Thoracic aorta (tissue), 2 donors: ENCODE results near the gene AQR. TPM values are rescaled to one million over a fixed set of nuclear protein-coding genes. Genes with fewer than 3 reads are reported as not detected.

Experiments used
- ATAC-seq: fragments of 150-250 bp; one replicate; pipeline ENCODE4 v1.8.0; 2017; ENCODE audit warnings: low read depth; ENCODE audit not compliant: insufficient number of reproducible peaks, low FRiP score
- DNase-seq: peaks from one replicate; pipeline ENCODE4 v3.0.0-alpha.2; 2020; ENCODE audit warnings: low spot score
- H3K27ac ChIP-seq, 2 donors: fragments of 200-600 bp; sonication (generic); 1 replicate in 1 of 2; 2 replicates in 1 of 2; pipeline ENCODE4 v1.5.1; 2016; ENCODE audit warnings: mild to moderate bottlenecking in 2 of 2, moderate library complexity in 2 of 2
- H3K27me3 ChIP-seq: fragments of 200-600 bp; sonication (generic); replicated peaks from 2 replicates; pipeline ENCODE4 v1.6.0; 2016; ENCODE audit warnings: mild to moderate bottlenecking; ENCODE audit not compliant: insufficient read depth
- H3K36me3 ChIP-seq: fragments of 200-600 bp; sonication (generic); one replicate; pipeline ENCODE4 v1.5.1; 2016
- H3K4me1 ChIP-seq, 2 donors: fragments of 200-600 bp; sonication (generic); 1 replicate in 1 of 2; 2 replicates in 1 of 2; pipeline versions ENCODE4 v1.5.1 to v1.6.0; 2016; ENCODE audit warnings: low read depth in 2 of 2, mild to moderate bottlenecking in 1 of 2; ENCODE audit not compliant: control insufficient read depth in 1 of 2
- H3K4me3 ChIP-seq: fragments of 200-600 bp; sonication (generic); 2 replicates; pipeline ENCODE4 v1.5.1; 2016; ENCODE audit warnings: mild to moderate bottlenecking
- H3K9me3 ChIP-seq: fragments of 200-600 bp; sonication (generic); 2 replicates; pipeline ENCODE4 v1.5.1; 2016
- CTCF ChIP-seq: fragments of 200-600 bp; sonication (generic); IDR thresholded peaks from one replicate; pipeline ENCODE4 v1.5.1; 2019; ENCODE audit warnings: antibody characterized with exemption
- total RNA-seq, 2 donors: library from RNA; depleted of rRNA; stranded (reverse); fragments of >200 nt; gene quantifications; one replicate each; pipeline versions ENCODE4 v1.1.0 to v1.2.3, GENCODE V29; 2016

AQR gene
- total RNA-seq, 2 donors from 2014 or later = 19.6 to 37.0 TPM

GRCh38 chr15:34927726-34928125 lies 41.8 kb downstream of the AQR start:
- peaks cover 25% of the 10 kb centered on the region for H3K36me3 ChIP-seq
- no peak for DNase-seq
- no peak overlapping the region for H3K4me3 ChIP-seq
- TF ChIP-seq CTCF = no peak
- H3K4me1 ChIP-seq = no peaks in the 10 kb centered on the region
- H3K27me3 ChIP-seq = no peaks in the 10 kb centered on the region
- no peak for ATAC-seq
- H3K27ac ChIP-seq = no peak overlapping the region
- H3K9me3 ChIP-seq = no peaks in the 10 kb centered on the region

GRCh38 chr15:34914317-34914716 lies 55.2 kb downstream of the AQR start:
- H3K36me3 ChIP-seq = peaks cover 43% of the 10 kb centered on the region

DNA sequence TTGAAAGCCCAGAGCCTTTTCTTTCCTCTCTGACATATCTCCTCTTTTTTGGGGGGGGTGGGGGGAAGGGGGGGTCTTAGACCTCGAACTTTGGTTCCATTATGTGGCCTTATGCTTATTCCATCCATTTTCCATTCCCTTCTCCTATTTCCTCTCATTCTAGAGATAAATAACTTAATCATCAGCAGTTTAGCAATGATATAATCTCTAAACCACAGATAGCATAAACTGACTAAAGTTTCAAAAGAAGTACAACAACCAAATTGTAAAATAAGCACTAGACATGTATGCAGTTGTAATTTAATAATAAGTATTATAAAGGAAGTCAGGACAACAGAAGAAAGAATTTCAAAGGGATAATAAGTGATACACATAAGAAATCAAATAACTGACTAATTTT lies 64.5 kb downstream of the AQR start:
- H3K27ac ChIP-seq = no peak overlapping the region
- no peak for ATAC-seq

More at GRCh38 chr15:34914317-34914716, 55.2 kb downstream of the AQR start:
- ATAC-seq (no peak), DNase-seq (no peak)
- Histone ChIP-seq H3K27me3 (no peaks in the 10 kb centered on the region), H3K27ac (no peak overlapping the region), H3K4me3 (no peak overlapping the region), H3K4me1 (no peaks in the 10 kb centered on the region), H3K9me3 (no peaks in the 10 kb centered on the region)
- TF ChIP-seq CTCF = no peak

GRCh38 chr15:34904527-34904926 lies 65.0 kb downstream of the AQR start:
- Histone ChIP-seq H3K27me3 (no peaks in the 10 kb centered on the region), H3K36me3 (peaks cover 21% of the 10 kb centered on the region), H3K4me3 (no peak overlapping the region), H3K4me1 (peaks cover 0 to 7% of the 10 kb centered on the region in 2 donors), H3K27ac (no peak overlapping the region), H3K9me3 (no peaks in the 10 kb centered on the region)
- no peak for TF ChIP-seq CTCF
- DNase-seq (no peak), ATAC-seq (no peak)

More for the DNA sequence above, 64.5 kb downstream of the AQR start:
- peaks cover 0 to 7% of the 10 kb centered on the region in 2 donors for H3K4me1 ChIP-seq
- no peaks in the 10 kb centered on the region for H3K27me3 ChIP-seq
- no peak for DNase-seq
- peaks cover 21% of the 10 kb centered on the region for H3K36me3 ChIP-seq
- H3K4me3 ChIP-seq = no peak overlapping the region
- H3K9me3 ChIP-seq = no peaks in the 10 kb centered on the region
- TF ChIP-seq CTCF = no peak

GRCh38 chr15:34900748-34901147 lies 68.8 kb downstream of the AQR start:
- no peak for TF ChIP-seq CTCF
- no peak overlapping the region for H3K4me3 ChIP-seq
- ATAC-seq (no peak), DNase-seq (no peak)
- H3K27ac ChIP-seq = no peak overlapping the region
- no peaks in the 10 kb centered on the region for H3K27me3 ChIP-seq
- peaks cover 11% of the 10 kb centered on the region for H3K36me3 ChIP-seq
- peaks cover 0 to 7% of the 10 kb centered on the region in 2 donors for H3K4me1 ChIP-seq
- no peaks in the 10 kb centered on the region for H3K9me3 ChIP-seq
